A549 (cell line): ENCODE results near the gene FBXL5.

Experiments used
- CBX2 ChIP-seq: fragments of 200-600 bp; sonication (generic); IDR thresholded peaks from 2 replicates; pipeline ENCODE4 v1.6.1; 2016; ENCODE audit warnings: low read depth, mild to moderate bottlenecking, borderline replicate concordance
- CEBPB ChIP-seq, 2 experiments: fragments of >200 bp in 1 of 2; sonication (Bioruptor Twin) in 1 of 2; formaldehyde crosslinking in 1 of 2; IDR thresholded peaks; 2 replicates each; pipeline ENCODE4 v1.6.1; 2012 to 2016
- CTCF ChIP-seq: fragments of >200 bp; sonication (Bioruptor Twin); formaldehyde crosslinking; IDR thresholded peaks from 3 replicates; pipeline ENCODE4 v1.5.1; 2016
- EP300 ChIP-seq, 2 experiments: fragments of >200 bp; sonication (Bioruptor Twin); formaldehyde crosslinking; IDR thresholded peaks; 2 replicates in 1 of 2; 3 replicates in 1 of 2; pipeline ENCODE4 v1.6.1; 2016 to 2017
- JUN ChIP-seq, 2 experiments: fragments of >200 bp; sonication (Bioruptor Twin); formaldehyde crosslinking; IDR thresholded peaks; 2 replicates in 1 of 2; 3 replicates in 1 of 2; pipeline ENCODE4 v1.6.1; 2016 to 2017
- MAX ChIP-seq: IDR thresholded peaks from 2 replicates; pipeline ENCODE4 v1.6.1; 2012
- NPAS2 ChIP-seq: fragments of 250-450 bp; sonication (Bioruptor Pico); IDR thresholded peaks from 2 replicates; pipeline ENCODE4 v1.8.0; 2022; ENCODE audit warnings: mild to moderate bottlenecking, moderate library complexity, borderline replicate concordance
- POLR2A ChIP-seq: IDR thresholded peaks from 2 replicates; pipeline ENCODE4 v1.6.1; 2012; ENCODE audit warnings: mild to moderate bottlenecking, low read length
- RCOR1 ChIP-seq: fragments of 150-350 bp; IDR thresholded peaks from 2 replicates; pipeline ENCODE4 v1.6.1; 2014; ENCODE audit warnings: antibody characterized with exemption, low read length, low read depth

GRCh38 chr4:15658781-15659180, 3.6 kb upstream of the FBXL5 start:
- TF ChIP-seq CTCF (no peak), RCOR1 (no peak), POLR2A (no peak), NPAS2 (no peak), EP300 (IDR thresholded peaks at IDR 0.05) (no peak), CBX2 (no peak), CEBPB (IDR thresholded peaks at IDR 0.05) (no peak), MAX (no peak), JUN (IDR thresholded peaks at IDR 0.05) (no peak)
